Stimulated activated naive CD8-positive, alpha-beta T cell treated with anti-CD3 and anti-CD28 coated beads, Interleukin-15, Interleukin-2, amounts not matched to agents 100 ng/mL and 50 ng/mL, for 24 hours (primary cell): ENCODE data around the gene PPP1R37.

Experiments
- H3K27ac Mint-ChIP-seq: one replicate; pipeline ENCODE4 v1.8.0; 2021; ENCODE audit warnings: mild to moderate bottlenecking, mixed read lengths
- H3K27me3 Mint-ChIP-seq: one replicate; pipeline ENCODE4 v1.8.0; 2021; ENCODE audit warnings: mixed read lengths
- H3K36me3 Mint-ChIP-seq: one replicate; pipeline ENCODE4 v1.8.0; 2021; ENCODE audit warnings: low read depth, mixed read lengths
- H3K4me1 Mint-ChIP-seq: one replicate; pipeline ENCODE4 v1.8.0; 2021; ENCODE audit warnings: low read depth, mixed read lengths
- H3K4me3 Mint-ChIP-seq: one replicate; pipeline ENCODE4 v1.8.0; 2021; ENCODE audit warnings: mild to moderate bottlenecking, mixed read lengths
- H3K9me3 Mint-ChIP-seq: one replicate; pipeline ENCODE4 v1.8.0; 2021; ENCODE audit warnings: mixed read lengths

Gene PPP1R37

DNA sequence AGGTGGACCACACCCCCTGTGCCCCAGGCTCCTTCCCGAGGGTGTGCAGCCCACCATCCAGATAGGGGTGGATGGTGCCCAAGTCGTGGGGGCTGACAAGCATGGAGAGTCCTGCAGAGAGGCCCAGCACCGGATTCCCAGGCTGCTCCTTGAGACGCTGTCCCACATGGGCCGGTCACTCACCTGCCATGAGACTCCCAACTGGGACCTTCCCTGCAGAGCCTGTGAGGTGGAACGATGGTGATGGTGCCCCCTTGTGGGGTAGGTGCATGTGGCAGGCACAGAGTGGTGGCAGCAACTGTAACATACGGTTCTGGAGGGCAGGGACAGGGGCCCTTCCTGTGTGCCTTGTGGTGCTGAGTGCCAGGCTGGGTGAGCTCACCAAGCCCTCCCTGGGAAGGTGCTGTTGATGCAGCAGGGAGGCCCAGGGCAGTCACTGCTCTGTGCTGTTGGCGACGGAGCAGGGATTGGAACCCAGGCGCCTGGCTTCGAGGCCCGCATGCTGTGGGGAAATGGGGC, 33.1 kb downstream of the PPP1R37 start:
- no peak overlapping the region for H3K4me3 Mint-ChIP-seq
- no peaks in the 10 kb centered on the region for H3K36me3 Mint-ChIP-seq
- no peak overlapping the region for H3K27ac Mint-ChIP-seq
- peaks cover 26% of the 10 kb centered on the region for H3K4me1 Mint-ChIP-seq
- H3K9me3 Mint-ChIP-seq = no peaks in the 10 kb centered on the region
- H3K27me3 Mint-ChIP-seq = no peaks in the 10 kb centered on the region

DNA sequence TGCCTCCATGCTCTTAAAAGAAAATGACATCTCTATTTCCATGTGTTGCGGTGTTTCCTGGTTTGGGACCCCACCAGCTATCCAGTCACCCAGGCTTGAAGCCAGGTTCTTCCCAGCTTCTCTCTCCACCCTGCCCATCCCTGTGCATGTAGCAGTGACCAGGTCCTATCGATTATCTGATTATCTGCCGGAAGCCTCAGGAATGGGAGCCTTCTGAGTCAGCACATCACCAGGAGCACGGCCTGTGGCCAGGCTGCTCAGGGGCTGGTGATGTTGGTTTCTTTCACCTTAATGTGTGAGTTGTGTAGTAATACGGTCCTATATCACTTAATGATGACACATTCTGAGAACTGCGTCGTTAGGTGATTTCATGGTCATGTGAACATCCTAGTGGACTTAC, 33.7 kb downstream of the PPP1R37 start:
- no peaks in the 10 kb centered on the region for H3K9me3 Mint-ChIP-seq
- H3K36me3 Mint-ChIP-seq = no peaks in the 10 kb centered on the region
- no peak overlapping the region for H3K27ac Mint-ChIP-seq
- no peak overlapping the region for H3K4me3 Mint-ChIP-seq
- H3K27me3 Mint-ChIP-seq = no peaks in the 10 kb centered on the region
- peaks cover 20% of the 10 kb centered on the region for H3K4me1 Mint-ChIP-seq

- Mint-ChIP-seq H3K9me3 (no peaks in the 10 kb centered on the region), H3K27ac (no peak overlapping the region), H3K4me1 (peaks cover 11% of the 10 kb centered on the region), H3K27me3 (no peaks in the 10 kb centered on the region), H3K4me3 (no peak overlapping the region), H3K36me3 (no peaks in the 10 kb centered on the region)
These were observed 35.2 kb downstream of the PPP1R37 start for GRCh38 chr19:45128146-45128545.

GRCh38 chr19:45128806-45129205, 35.8 kb downstream of the PPP1R37 start:
- Mint-ChIP-seq H3K27me3 (no peaks in the 10 kb centered on the region), H3K36me3 (no peaks in the 10 kb centered on the region), H3K4me3 (no peak overlapping the region), H3K9me3 (no peaks in the 10 kb centered on the region), H3K4me1 (peaks cover 11% of the 10 kb centered on the region), H3K27ac (no peak overlapping the region)

- Mint-ChIP-seq H3K27me3 (no peaks in the 10 kb centered on the region), H3K27ac (no peak overlapping the region), H3K9me3 (no peaks in the 10 kb centered on the region), H3K4me3 (no peak overlapping the region), H3K36me3 (no peaks in the 10 kb centered on the region), H3K4me1 (peaks cover 20% of the 10 kb centered on the region)
These were observed 37.3 kb downstream of the PPP1R37 start for GRCh38 chr19:45130236-45130635.

GRCh38 chr19:45130888-45131615, 38.1 kb downstream of the PPP1R37 start:
- no peaks in the 10 kb centered on the region for H3K9me3 Mint-ChIP-seq
- H3K27ac Mint-ChIP-seq = no peak overlapping the region
- no peak overlapping the region for H3K4me3 Mint-ChIP-seq
- H3K36me3 Mint-ChIP-seq = no peaks in the 10 kb centered on the region
- H3K27me3 Mint-ChIP-seq = no peaks in the 10 kb centered on the region
- peaks cover 15% of the 10 kb centered on the region for H3K4me1 Mint-ChIP-seq

- Mint-ChIP-seq H3K27ac (no peak overlapping the region), H3K9me3 (no peaks in the 10 kb centered on the region), H3K4me3 (no peak overlapping the region), H3K36me3 (no peaks in the 10 kb centered on the region), H3K27me3 (no peaks in the 10 kb centered on the region), H3K4me1 (peaks cover 20% of the 10 kb centered on the region)
These were observed 40.7 kb downstream of the PPP1R37 start for GRCh38 chr19:45133661-45134060.

- Mint-ChIP-seq H3K4me3 (no peak overlapping the region), H3K36me3 (no peaks in the 10 kb centered on the region), H3K9me3 (no peaks in the 10 kb centered on the region), H3K27ac (no peak overlapping the region), H3K4me1 (peaks cover 20% of the 10 kb centered on the region), H3K27me3 (no peaks in the 10 kb centered on the region)
These were observed 42.4 kb downstream of the PPP1R37 start for GRCh38 chr19:45135176-45135885.

DNA sequence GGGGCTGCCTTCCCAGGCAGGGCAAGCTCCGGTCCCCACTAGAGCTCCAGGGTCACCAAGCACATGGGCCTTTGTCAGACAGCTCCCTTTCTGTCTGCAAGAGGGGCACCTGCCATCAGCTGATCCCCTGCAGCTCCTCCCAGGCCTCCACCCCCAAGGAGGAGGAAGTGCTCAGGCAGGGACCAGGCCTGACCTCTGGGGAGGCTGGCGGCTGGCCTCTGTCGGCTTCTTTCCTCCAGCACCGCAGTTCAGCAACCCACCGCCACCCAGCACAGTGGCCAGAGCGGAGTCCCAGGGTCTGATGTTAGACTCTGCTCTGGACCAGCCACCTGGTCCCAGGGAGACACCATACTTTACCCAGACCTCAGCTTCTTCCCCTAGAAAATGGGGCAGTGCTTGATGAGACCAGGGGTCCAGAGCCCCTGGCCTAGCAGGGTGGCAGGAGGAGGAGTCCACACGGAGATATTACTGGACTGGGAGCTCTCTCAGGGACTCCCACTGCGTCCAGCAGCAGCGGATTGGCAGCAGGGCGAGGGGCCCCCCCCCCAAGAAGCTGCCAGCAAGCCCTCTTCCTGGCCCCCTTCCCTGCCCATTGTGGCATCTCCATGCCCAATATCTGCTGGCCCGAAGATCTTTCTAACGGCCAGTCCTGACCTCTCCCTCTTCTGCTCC, 43.7 kb downstream of the PPP1R37 start:
- H3K4me1 Mint-ChIP-seq = peaks cover 16% of the 10 kb centered on the region
- no peaks in the 10 kb centered on the region for H3K27me3 Mint-ChIP-seq
- no peak overlapping the region for H3K27ac Mint-ChIP-seq
- no peak overlapping the region for H3K4me3 Mint-ChIP-seq
- peaks cover 6% of the 10 kb centered on the region for H3K36me3 Mint-ChIP-seq
- H3K9me3 Mint-ChIP-seq = no peaks in the 10 kb centered on the region

DNA sequence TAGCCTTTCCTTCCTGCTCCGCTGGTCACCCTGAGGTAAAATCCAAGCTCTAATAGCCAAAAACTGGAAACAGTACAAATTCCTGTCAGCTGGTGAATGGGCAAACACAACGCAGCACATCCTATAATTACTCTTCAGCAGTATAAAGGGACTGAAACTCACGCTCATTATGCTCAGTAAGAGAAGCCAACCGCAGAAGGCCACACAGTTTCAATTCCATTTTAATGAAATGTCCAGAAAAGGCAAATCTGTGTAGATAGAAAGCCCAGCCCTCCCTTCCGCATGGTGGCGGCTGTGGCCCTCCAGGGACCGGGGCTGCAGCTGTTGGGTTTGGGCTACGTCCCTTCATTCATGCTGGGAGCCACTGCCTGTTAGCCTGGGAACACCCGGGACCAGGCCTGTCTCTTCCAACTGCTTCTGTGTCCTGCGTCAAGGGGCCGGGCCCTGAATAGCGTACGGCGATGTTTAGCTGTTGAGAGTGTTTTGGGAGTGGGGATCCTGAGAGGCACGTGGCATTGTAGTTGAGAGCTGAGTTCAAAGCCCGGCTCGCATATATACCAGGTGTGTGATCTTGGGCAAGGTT, 44.3 kb downstream of the PPP1R37 start:
- H3K36me3 Mint-ChIP-seq = peaks cover 6% of the 10 kb centered on the region
- H3K27ac Mint-ChIP-seq = no peak overlapping the region
- H3K4me3 Mint-ChIP-seq = no peak overlapping the region
- H3K4me1 Mint-ChIP-seq = peaks cover 16% of the 10 kb centered on the region
- H3K27me3 Mint-ChIP-seq = no peaks in the 10 kb centered on the region
- H3K9me3 Mint-ChIP-seq = no peaks in the 10 kb centered on the region

DNA sequence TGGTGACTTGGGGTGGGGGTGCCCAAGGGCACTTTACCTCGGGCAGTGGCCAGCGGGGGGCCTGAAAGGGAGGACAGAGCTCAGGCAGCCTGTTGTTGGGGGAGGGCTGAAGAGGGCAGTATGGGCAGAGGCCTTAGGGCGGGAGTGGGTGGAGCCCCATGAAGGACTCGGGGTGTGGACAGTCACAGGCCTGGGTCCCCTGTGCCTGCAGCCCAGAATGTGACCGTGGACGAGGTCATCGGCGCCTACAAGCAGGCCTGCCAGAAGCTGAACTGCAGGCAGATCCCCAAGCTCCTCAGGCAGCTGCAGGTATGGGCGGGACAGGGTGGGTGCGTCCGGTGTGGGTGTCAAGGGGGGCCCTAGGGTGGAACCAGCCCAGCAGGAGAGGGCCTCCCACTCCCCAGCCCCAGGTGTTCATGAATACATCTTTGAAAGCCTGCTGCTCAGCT, 45.3 kb downstream of the PPP1R37 start:
- H3K27me3 Mint-ChIP-seq = no peaks in the 10 kb centered on the region
- no peak overlapping the region for H3K4me3 Mint-ChIP-seq
- H3K27ac Mint-ChIP-seq = no peak overlapping the region
- H3K9me3 Mint-ChIP-seq = no peaks in the 10 kb centered on the region
- peaks cover 16% of the 10 kb centered on the region for H3K4me1 Mint-ChIP-seq
- peaks cover 16% of the 10 kb centered on the region for H3K36me3 Mint-ChIP-seq

- no peak overlapping the region for H3K4me3 Mint-ChIP-seq
- H3K9me3 Mint-ChIP-seq = no peaks in the 10 kb centered on the region
- H3K4me1 Mint-ChIP-seq = peaks cover 9% of the 10 kb centered on the region
- H3K36me3 Mint-ChIP-seq = peaks cover 16% of the 10 kb centered on the region
- no peaks in the 10 kb centered on the region for H3K27me3 Mint-ChIP-seq
- no peak overlapping the region for H3K27ac Mint-ChIP-seq
These were observed 46.5 kb downstream of the PPP1R37 start for GRCh38 chr19:45139286-45140143.

DNA sequence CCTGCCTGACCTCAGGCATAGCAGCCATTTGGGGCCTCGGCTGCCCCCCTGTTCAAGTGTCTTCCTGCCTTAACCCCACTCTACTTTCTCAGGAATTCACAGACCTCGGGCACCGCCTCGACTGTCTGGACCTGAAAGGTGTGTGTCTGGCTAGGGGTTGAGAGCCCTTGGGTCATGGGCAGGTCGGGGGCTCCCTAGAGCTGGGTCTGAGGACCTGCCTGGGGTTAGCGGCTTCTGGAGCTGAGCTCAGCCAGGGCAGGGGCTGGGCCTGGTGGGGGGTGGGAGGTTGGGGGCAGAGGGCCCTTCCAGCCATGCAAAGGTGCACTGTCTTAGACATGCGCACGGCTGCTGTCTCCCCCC, 47.1 kb downstream of the PPP1R37 start:
- peaks cover 8% of the 10 kb centered on the region for H3K4me1 Mint-ChIP-seq
- no peaks in the 10 kb centered on the region for H3K9me3 Mint-ChIP-seq
- H3K27me3 Mint-ChIP-seq = no peaks in the 10 kb centered on the region
- no peak overlapping the region for H3K4me3 Mint-ChIP-seq
- H3K27ac Mint-ChIP-seq = no peak overlapping the region
- peaks cover 16% of the 10 kb centered on the region for H3K36me3 Mint-ChIP-seq

DNA sequence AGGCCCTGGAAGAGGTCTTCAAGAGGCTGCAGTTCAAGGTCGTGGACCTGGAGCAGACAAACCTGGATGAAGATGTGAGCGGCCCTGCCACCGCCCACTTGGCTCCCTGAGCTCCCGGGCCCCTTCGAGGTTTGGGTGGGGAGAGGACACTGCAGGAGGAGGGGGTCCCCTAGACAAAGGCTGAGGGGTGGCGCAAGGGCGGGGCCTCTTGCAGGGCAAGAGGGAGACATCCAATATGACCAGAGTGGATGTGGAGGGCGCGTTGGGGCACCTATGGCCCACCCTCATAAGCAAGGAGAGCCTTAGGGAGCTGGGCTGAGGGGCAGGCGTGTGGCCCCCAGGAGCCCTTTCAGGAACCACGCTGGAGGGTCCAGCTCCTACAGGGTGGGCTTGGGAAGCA, 47.6 kb downstream of the PPP1R37 start:
- Mint-ChIP-seq H3K9me3 (no peaks in the 10 kb centered on the region), H3K27ac (no peak overlapping the region), H3K27me3 (no peaks in the 10 kb centered on the region), H3K4me1 (peaks cover 8% of the 10 kb centered on the region), H3K36me3 (peaks cover 16% of the 10 kb centered on the region), H3K4me3 (no peak overlapping the region)
